ENCODE measurements around the gene RPL32.
"Not testable (repeated sequence)": the region's sequence is repeated elsewhere in the genome, so short reads cannot be mapped to it uniquely, and the experiment has no call there.

Gene RPL32

DNA sequence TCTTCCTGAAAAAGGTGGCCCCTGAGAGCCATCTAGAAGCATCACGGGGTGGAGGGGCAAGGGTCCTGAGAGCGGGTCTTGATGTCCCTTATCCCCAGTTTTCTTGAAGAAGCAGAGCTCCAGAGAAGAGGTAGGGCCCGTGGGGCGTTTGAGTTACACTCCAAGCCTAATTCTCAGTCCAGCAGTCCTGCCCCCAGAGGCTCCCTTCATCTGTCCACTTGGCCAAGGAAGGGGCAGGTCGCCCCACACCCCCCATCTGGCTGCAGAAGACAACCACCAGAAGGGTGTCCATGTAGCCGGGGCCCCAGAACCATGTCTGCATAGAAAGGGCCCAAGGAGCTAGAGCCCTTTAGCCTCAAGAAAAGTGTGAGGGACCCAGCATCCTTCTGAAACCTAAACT lies 25.5 kb upstream of the RPL32 start:
- DNase-seq: no peak

DNA sequence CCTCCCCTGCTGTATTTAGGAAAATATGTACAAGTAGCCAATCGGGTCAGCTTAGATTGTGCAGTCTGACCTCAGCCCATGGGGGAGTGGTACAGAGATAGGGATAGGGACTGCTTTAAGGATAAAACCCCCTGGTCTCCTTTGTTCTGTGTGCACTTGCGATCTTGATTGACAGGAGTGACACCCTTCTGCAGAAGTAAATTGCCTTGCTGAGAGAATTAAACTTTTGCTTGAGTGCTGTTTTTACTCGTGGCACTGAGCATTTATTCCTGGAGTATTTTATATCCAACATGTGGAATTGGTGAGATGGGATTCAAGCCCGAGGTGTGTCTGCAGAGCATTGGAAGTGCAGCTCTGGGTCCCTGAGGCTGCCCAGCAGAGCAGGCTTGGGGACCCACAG lies 23.9 kb upstream of the RPL32 start:
- DNase-seq: no peak

DNA sequence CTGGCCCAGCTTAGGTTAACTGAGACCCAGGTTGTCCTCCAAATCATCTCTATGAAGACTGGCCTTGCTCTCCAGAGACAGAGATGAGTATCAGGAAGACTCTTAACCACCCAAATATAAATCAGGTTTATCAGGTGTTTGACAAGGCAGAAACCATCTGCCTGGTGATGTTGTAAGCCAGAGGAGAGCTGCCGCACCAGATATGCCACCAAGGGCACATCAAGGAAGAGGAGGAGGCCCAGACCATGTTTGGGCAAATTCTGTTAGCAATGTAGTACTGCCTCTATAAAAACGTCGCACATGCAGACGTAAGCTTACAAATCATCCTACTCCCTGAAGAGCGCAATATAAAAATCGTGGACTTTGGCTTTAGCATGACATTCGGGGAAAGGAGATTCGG lies 21.0 kb upstream of the RPL32 start:
- no peak for DNase-seq

DNA sequence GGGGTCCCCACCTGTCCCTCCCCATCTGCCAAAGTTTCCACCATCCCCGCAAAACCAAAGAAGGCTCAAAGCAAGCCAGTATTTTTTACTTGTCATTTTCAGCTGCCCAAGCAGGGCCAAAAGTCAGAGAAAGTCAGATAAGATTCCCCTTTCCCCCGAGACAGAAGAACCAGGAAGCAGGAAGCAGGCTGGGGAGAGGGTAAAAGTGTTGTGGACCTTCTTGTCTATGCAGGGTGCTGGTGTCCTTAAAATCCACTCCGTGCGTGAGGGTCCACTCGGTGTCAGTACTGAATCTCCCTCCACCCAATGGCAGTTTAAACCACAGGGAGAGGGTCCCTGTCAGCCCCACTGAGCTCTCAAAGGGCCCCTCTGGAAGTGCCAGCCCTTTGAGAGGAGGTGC lies 20.2 kb upstream of the RPL32 start:
- DNase-seq: no peak

DNA sequence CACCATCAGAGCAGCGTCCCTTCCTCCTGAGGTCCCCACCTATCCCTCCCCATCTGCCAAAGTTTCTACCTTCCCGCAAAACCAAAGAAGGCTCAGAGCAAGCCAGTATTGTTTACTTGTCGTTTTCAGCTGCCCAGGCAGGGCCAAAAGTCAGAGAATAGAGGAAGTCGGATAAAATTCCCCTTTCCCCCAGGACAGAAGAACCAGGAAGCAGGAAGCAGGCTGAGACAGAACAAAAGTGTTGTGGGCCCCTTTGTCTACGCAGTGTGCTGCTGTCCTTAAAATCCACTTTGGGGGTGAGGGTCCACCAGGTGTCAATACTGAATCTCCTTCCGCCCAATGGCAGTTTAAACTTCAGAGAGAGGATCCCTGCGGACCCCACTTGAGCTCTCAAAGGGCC lies 18.5 kb upstream of the RPL32 start:
- no peak for DNase-seq

DNA sequence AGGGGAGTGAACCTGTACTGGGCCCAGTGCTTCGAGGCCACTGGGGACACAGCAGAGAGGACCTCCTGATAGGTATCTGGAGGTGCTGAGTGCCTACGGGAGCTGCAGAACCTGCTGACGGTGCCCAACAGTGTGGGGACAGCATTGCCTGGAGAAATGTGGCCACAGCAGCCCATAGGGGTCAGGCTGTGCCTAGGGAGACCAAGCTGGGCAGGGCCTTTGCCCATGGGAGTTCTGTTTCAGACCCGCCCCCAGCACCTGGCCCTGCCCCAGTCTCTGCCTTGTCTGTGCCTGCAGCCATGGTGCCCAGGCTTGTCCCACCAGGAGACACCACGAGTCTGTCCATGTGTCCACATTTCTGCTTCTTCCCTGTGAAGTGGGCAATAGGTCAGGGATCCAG lies 15.3 kb upstream of the RPL32 start:
- no peak for DNase-seq

DNA sequence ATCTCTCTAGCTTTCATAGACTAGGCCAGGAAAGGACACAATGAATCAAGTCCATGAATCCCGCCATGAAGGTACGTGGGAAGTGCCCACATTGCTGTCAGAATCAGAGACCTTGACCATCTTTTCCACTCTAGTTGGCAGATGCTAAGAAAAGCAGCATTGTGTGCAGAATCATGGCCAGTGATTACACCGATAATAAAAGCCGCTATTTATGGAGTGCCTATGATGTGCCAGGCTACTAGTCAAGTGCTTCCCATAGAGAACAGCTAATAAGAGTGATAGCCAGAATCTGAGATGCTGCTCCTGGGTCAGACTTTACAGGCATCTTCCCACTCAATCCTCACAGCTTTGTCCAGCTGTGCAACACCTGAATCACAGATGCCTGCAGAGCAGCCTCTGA lies 13.2 kb upstream of the RPL32 start:
- DNase-seq: no peak

DNA sequence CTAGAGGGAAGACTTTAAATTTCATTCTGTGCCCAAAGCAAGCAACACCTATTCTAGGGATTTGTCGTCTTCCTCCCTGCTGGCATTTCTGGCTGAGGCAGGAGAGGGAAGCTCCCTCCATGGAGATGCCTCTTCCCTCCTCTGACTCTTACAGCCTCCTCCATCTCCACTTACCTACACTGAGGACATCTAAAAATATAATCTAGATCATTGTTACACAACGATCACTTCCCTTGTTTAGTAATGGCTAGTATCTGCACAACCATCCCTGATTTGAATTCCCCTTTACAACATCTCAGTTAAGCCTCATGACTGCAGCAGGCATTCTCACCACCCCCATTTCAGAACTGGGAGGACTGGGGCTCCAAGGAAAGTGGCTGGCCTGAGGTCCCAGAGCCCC lies 12.5 kb upstream of the RPL32 start:
- DNase-seq: not testable (repeated sequence)

DNA sequence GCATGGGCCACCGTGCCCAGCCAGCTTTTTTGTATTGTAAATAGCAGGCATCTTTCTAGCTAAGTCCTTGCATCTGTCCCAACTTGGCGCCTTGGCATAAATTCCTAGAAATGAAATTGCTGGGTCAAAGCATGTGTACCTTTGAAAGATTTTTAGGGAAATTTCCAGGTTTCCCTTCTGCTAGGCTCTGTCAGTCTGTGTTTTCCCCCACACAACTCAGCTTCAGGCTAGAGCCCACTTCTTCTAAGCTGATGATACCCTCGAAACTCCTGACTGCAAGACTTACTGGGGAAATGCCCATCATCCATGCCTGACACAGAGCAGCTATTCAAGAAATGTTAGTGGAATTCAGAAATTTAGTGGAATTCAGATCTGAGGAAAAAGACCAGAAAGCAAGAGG lies 10.8 kb upstream of the RPL32 start:
- no peak for DNase-seq

DNA sequence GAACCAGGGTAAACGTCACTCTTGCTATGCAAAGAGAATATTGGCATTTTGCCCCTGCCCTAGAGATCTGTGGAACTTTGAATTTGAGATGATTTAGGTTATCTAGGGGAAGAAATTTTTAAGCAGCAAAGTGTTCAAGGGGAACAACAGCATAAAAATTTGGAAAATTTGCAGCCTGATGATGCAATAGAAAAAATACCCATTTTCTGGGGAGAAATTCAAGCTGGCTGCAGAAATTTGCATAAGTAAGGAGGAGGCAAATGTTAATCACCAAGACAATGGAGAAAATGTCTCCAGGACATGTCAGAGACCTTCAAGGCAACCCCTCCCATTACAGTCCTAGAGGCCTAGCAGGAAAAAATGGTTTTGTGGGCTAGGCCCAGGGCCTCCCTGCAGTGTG lies 4.4 kb upstream of the RPL32 start:
- DNase-seq: no peak

DNA sequence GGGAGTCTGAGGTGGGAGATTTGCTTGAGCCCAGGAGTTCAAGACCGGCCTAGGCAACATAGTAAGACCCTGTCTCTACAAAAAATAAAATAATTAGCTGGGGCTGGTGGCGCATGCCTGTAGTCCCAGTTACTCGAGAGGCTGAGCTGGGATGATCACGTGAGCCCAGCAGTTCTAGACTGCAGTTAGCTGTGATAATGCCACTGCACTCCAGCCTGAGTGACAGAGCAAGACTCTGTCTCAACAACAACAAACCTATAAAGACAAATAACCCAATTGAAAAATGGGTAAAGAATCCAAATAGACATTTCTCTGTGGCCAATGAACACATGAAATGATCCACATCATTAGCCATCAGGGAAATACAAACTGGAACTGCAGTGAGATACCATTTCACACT lies 1.1 kb upstream of the RPL32 start:
- no peak for DNase-seq

DNA sequence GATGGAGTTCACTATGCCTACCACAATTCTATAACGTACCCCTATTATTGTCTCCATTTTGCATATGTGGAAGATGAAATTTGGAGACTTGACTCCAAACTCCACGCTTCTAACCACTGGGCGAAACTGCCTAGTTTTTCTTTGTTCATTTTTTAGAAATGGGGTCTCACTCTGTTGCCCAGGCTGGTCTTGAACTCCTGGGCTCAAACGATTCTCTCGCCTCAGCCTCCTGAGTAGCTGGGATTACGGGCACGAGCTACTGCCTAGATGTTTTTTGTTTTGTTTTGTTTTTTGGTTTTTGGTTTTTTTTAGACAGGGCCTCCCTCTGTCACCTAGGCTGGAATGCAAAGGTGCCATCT lies 584 bp upstream of the RPL32 start:
- DNase-seq: no peak

DNA sequence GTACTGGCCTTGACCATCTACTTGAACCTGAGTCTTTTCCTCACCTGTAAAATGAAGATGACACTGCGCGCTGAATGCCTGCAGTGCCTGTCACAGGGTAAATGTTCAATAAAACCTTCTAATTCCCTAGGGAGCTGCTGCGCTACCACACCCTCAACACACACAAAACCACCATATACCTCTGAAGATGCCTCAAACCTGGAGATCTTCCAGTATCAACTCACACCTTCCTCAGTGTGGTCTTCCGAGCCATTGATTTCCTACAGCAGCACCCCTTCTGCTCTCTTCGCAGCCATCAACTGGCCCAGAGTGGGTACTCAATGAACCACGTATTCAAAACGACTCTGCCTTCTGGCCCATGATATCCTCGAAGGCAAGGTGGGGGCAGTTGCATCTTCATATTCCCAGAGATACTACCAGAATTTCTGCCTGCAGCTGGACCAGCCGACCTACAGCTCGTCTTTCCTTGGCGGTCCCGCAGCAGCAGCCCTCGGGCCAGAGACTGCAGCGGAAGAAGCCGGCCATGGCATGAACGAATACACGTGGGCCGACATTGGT lies 695 bp downstream of the RPL32 start:
- no peak for DNase-seq

DNA sequence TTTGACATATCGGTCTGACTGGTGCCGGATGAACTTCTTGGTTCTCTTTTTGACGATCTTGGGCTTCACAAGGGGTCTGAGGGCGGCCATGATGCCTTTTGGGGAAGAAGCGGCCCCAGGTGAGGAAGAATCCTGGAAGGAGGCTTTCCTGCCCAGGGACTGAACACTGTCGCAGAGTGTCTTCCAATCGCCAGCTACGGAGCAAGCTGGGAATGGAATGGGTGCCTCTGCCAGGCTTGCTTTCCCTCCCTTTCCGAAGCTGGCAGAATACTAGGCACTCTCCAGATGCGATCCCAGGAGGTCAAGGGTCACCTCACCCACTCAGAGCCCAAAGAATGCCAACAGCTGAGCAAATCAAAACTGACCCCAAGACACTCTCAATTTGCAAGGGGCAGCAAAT lies 1.2 kb downstream of the RPL32 start:
- peak; percentile 12 for DNase-seq

DNA sequence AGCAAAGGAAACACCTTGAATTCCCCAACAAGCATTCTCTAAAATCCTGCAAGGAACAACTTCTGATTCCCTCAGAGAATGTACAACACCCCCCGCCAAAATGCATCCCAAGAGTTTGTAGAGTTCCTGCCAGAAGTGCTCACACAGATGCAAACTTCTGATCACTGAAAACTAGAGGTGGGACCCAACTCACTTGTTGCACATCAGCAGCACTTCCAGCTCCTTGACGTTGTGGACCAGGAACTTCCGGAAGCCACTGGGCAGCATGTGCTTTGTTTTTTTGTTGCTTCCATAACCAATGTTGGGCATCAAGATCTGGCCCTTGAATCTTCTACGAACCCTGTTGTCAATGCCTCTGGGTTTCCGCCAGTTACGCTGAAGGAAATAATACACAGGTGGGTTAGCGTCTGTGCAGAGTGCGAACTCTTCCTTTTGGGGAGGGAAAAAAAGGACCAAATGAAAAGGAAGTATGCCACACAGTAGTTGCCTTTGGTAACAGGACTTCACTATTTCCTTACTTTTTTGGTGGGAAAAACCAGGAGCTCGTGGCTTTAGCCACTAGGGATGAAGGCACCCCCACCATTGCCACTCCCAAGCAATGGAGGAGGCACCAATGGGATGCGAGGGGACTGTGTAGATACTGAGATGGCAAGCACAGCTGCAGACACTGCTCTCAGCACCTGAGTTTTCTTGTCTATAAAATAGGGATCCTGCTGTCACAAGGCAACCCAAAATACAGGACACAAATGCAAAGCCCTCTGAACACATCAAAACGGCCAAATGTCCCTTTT lies 2.0 kb downstream of the RPL32 start:
- DNase-seq: peak; percentile 13

DNA sequence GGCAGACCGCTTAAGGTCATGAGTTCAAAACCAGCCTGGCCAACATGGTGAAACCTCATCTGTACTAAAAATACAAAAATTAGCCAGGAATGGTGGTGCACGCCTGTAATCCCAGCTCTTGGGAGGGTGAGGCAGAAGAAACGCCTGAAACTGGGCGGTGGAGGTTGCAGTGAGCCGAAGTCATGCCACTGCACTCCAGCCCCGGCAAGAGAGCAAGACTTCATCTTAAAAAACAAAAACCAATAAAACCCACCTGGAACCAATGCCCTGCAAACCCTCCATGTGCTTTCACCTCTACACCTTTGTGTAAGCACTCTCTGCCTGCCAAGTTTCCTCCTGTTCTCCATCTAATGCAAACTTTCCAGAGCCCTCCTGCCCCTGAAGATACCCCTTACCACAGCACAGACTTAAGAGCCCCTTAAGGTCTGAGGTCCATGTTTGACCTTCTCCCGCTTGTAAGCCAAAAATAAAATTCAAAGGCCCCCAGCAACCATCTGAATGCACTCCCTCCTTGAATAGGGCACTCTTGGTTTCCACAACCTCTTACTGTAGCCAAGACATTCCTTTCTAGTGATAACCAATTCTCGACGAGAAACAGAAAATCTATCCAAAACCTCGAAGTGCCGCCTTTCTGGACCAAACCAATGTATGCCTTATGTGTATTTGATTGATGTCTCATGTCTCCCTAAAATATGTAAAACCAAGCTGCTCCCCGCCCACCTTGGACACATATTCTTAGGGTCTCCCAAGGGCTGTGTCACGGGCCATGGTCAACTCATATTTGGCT lies 3.0 kb downstream of the RPL32 start:
- no peak for DNase-seq

DNA sequence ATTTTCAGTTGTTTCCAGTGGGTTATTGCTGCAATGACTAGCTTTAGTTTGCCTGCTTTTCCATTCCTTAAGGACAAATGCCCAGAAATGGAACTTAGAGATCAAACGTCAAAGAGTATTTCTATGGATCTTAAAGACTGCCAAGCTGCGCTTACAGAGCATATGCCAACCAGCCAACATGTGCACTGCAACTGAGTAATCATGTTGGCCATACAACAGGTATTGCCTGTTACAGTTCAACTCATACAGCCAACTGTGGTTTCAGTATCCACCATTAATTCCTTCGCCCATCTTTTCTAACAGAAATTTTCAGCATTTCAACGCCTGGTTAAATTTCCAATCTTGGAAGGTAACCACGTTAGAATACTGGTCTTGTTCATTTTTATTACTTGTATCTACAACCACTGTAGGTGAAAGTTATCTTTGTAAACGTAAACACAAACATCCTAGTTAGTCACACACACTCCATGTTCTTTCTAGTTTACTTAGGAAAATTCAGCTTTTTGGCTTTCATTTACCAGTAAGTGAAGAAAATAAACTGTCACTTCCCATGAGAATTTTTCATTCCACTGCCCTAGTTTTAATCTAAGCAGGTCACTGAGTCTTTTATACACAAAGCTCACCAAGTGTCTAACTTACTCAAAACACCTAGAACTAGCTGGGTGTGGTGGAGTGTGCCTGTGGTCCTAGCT lies 3.9 kb downstream of the RPL32 start:
- DNase-seq: no peak

DNA sequence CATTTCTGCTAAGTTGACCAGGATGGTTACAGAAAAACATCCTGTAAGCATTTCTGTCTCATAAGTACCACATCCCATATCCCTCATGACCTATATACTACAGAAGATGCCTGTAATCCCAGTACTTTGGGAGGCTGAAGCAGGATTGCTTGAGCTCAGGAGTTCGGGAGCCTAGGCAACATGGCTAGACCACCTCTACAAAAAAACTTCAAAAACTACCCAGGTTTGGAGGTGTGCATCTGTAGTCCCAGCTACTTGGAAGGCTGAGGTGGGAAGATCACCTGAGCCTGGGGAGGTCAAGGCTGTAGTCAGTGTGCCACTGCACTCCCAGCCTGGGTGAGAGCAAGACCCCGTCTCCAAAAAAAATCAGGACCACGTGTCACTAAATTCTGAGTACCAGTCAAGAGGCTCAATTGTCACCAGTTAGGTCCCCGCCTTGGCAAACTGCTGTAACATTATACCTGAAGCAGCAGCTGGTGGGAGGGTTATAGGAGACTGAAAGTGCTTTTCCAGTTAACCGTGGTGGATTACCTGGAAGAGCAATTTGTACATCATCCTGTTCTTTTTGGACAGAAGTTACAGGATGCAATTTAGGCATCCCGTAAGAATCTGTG lies 6.2 kb downstream of the RPL32 start:
- DNase-seq: peak; percentile 16

DNA sequence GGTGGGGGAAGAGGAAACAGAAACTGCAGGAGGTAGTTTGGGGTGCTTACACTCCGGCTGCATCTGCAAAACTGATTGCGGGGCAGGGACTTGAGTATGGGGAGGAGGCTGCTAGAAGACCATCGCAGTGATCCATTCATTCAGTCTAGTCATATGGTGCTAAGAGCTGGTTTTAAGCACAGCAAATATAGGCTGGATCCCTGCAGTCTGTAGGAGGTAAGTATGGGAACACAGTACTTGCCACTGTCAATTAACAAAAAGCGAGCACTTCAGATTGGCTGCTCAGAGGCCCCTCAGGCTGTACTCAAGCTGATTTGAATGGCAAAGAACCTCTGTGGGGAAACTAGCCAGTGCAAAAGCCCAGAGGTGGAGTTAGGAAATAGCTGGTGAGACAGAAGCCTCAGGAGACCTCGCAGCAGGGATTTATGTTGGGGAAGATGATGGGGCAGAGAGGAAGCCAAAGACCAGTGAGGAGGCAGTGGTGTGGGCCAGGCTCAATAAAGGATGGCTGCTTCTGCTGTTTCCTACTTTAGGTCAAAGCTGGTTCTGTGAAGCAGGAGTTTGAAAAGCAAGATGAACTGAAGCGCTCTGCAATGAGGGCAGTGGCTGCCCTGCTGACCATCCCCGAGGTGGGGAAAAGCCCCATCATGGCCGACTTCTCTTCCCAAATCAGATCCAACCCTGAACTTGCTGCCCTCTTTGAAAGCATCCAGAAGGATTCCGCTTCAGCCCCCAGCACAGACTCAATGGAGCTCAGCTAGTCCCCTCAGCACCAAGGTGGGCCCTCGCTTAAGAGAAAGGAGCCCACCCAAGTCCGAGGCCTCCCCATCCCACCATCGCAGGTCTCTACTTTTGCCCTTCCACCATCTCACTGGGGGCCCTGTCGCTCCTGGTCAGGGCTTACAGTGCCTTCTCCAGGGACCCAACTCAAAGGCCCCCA lies 7.9 kb downstream of the RPL32 start:
- DNase-seq: peak; percentile 13

DNA sequence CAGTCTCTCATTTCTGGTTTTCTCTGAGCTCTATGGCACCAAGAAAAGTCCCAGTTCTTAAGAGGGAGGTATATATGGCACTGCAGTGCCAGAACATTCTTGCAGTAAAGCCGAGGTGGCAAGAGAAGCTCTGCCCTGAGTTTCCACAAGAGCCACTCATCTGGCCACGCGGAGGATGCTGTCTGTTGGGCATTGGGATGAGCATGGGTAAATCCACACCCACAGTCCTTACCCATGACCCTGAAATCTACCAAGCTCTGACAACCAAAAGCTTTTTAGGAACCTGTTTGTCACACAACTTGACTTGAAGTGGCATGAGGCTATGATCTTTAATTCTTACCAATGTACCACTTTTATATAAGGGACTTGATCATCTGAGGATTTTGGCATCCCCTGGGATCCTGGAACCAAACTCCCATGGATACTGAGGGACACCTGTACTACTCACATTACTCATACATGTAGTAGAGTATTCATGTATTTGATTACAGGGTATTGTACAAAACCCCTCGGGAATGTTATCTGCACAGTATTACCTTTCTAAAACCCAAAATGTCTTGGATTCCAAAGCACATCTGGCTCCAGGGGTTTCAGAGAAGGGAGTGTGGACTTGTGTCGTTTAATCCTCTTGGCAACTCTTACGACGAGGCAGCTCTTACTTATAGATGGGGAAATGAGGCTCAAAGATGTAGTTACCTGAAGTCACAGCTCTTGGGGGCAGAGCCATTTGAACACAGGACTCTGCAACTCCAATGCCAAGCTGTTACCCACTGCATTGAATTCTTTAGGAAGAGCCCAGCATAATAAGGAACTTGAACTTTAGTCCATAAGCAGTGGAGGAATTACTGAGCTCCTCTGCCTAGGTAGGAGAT lies 8.8 kb downstream of the RPL32 start:
- DNase-seq: peak; percentile 19

DNA sequence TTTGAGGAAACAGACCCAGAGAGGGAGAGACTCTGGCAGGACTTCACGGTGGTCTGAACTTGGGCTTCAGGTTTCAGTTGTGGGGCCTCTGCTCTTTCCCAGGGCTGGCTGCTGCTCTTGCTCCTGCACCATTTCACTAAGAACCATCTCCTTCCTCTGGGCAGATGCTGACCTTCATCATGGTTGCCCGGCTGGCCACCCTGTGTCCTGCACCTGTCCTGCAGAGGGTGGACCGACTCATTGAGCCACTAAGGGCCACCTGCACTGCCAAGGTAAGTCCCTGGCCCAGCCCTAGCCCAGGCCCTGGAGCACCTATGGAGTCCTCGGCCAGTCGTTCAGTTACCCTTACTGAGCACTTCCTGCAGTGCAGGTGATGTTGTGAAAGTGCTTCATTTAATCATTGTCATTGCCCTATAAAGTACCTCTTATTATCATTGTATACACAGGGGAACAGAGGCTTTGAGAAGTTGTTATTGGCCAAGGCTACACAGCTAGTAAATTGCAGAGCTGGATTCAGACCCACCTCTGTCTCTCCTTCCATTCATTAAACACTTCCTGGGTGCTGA lies 10.0 kb downstream of the RPL32 start:
- DNase-seq: no peak

All from activated CD4-positive, alpha-beta T cell treated with anti-CD3 and anti-CD28 coated beads for 48 hours (primary cell).